ENCODE measurements around the gene LIPN.

DNA sequence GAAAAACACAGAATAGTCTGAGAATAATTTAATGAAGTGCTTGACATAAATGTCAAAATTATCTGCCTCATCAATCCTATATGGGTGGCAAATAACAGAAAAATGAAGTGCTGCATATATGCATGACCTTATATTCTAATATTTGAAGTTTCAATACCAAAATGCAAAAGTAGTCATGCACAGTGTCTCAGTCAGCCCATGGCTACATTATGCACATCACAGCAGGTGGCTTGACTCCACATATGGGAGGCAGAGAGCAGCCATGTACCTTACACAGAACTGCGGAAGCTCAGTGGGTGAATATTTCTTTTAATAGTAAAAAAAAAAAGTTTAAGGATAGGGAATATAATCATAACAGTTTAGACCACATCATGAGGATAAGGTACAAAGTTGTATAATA is 17.4 kb upstream of the LIPN start:
- no peak for TF ChIP-seq CTCF (IDR thresholded peaks at IDR 0.05; ENCODE audit: low read depth, low read length)
- no peak for TF ChIP-seq EZH2phosphoT487 (IDR thresholded peaks at IDR 0.05; ENCODE audit: low read depth)

Data from OCI-LY3 (cell line).